ENCODE data around the gene GAL3ST3.
"Not testable (repeated sequence)": the region's sequence is repeated elsewhere in the genome, so short reads cannot be mapped to it uniquely, and the experiment has no call there.

Gene GAL3ST3

GRCh38 chr11:66084821-66085475 lies 36.0 kb upstream of the GAL3ST3 start:
- peak overlapping the region in 1 of 3 experiments; percentile 15 for H3K27ac Mint-ChIP-seq

DNA sequence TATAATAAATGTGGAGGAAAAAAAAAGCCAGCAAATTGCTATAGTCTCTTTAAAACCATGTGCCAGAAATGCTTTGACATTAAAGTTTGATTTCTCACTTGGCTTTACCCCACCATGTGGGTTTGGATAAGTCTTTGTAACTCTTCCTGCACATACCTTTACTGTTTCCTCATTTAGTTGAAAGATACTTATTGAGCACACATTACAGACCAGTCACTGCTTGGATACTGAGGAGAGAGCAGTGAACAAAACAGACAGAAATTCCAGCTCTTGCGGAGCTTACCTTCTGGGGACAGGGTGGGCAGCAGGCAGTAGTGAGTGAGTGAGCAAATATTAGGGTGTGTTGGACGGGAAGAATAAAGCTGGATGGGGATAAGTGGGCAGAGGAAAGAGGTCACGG lies 34.8 kb upstream of the GAL3ST3 start:
- H3K27me3 Mint-ChIP-seq (ENCODE audit: low read depth) = no peaks in the 10 kb centered on the region
- no peak overlapping the region for H3K4me3 Mint-ChIP-seq
- peaks cover 31% of the 10 kb centered on the region for H3K4me1 Mint-ChIP-seq
- peak overlapping the region in 1 of 3 experiments; percentile 6 for H3K27ac Mint-ChIP-seq
- peaks cover 4% of the 10 kb centered on the region for H3K36me3 Mint-ChIP-seq (ENCODE audit: low read depth)
- H3K9me3 Mint-ChIP-seq = no peaks in the 10 kb centered on the region
- TF ChIP-seq, protein P1, sequence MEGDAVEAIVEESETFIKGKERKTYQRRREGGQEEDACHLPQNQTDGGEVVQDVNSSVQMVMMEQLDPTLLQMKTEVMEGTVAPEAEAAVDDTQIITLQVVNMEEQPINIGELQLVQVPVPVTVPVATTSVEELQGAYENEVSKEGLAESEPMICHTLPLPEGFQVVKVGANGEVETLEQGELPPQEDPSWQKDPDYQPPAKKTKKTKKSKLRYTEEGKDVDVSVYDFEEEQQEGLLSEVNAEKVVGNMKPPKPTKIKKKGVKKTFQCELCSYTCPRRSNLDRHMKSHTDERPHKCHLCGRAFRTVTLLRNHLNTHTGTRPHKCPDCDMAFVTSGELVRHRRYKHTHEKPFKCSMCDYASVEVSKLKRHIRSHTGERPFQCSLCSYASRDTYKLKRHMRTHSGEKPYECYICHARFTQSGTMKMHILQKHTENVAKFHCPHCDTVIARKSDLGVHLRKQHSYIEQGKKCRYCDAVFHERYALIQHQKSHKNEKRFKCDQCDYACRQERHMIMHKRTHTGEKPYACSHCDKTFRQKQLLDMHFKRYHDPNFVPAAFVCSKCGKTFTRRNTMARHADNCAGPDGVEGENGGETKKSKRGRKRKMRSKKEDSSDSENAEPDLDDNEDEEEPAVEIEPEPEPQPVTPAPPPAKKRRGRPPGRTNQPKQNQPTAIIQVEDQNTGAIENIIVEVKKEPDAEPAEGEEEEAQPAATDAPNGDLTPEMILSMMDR (IDR thresholded peaks at IDR 0.05; ENCODE audit: unreplicated experiment in 3 of 3) = no peak

More at GRCh38 chr11:66084821-66085475, 36.0 kb upstream of the GAL3ST3 start:
- H3K9me3 Mint-ChIP-seq = no peaks in the 10 kb centered on the region
- TF ChIP-seq, protein P1 (IDR thresholded peaks at IDR 0.05; ENCODE audit: unreplicated experiment in 3 of 3) = no peak
- H3K4me1 Mint-ChIP-seq = peaks cover 31% of the 10 kb centered on the region
- H3K36me3 Mint-ChIP-seq (ENCODE audit: low read depth) = peaks cover 4% of the 10 kb centered on the region
- H3K4me3 Mint-ChIP-seq = no peak overlapping the region
- H3K27me3 Mint-ChIP-seq (ENCODE audit: low read depth) = no peaks in the 10 kb centered on the region

DNA sequence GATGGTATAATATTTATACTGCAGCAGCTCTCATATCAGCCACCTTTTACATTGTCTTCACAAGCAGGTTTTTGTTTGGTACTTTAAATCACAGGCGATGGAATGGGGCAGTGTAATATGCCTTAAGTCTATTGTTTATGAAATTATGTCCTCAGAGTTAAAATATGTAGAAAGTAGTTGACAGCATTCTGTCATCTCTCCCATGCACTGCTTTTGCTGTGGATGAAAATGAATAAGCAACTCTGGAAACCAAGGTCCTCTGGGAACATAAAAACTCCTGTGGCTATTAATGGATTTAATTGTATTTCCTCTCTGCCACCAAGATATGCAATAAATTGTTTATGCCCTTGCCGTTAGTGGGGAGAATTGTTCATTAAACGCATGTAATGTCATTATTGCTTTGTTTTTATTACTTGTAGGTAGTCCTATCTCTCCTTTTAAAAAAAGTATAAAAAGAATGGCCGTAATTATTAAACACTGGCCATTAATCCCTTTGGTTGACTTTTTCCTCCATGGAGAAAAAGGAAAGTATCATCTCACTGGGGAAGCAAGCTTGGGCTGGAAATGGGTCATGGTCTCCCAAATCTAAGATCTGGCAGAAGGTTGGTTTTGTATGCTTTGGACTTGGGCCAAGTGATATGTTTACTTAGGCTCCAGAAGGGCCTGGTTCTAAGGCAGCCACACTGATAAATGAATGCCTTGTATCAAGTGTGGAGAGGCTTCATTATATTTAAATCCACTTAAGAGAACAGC lies 34.2 kb upstream of the GAL3ST3 start:
- Mint-ChIP-seq H3K9me3 (no peaks in the 10 kb centered on the region), H3K4me1 (peaks cover 31% of the 10 kb centered on the region), H3K27ac (peak overlapping the region; percentile 6 to 59 (median 31)), H3K4me3 (no peak overlapping the region), H3K36me3 (ENCODE audit: low read depth) (peaks cover 10% of the 10 kb centered on the region), H3K27me3 (ENCODE audit: low read depth) (no peaks in the 10 kb centered on the region)
- TF ChIP-seq, protein P1 (IDR thresholded peaks at IDR 0.05; ENCODE audit: unreplicated experiment in 3 of 3) = no peak

- Mint-ChIP-seq H3K27me3 (ENCODE audit: low read depth) (no peaks in the 10 kb centered on the region), H3K4me3 (no peak overlapping the region), H3K4me1 (peaks cover 31% of the 10 kb centered on the region), H3K36me3 (ENCODE audit: low read depth) (peaks cover 17% of the 10 kb centered on the region), H3K9me3 (no peaks in the 10 kb centered on the region), H3K27ac (no peak overlapping the region)
- TF ChIP-seq, protein P1 (IDR thresholded peaks at IDR 0.05; ENCODE audit: unreplicated experiment in 3 of 3) = no peak
These were observed 32.5 kb upstream of the GAL3ST3 start for GRCh38 chr11:66081505-66081904.

DNA sequence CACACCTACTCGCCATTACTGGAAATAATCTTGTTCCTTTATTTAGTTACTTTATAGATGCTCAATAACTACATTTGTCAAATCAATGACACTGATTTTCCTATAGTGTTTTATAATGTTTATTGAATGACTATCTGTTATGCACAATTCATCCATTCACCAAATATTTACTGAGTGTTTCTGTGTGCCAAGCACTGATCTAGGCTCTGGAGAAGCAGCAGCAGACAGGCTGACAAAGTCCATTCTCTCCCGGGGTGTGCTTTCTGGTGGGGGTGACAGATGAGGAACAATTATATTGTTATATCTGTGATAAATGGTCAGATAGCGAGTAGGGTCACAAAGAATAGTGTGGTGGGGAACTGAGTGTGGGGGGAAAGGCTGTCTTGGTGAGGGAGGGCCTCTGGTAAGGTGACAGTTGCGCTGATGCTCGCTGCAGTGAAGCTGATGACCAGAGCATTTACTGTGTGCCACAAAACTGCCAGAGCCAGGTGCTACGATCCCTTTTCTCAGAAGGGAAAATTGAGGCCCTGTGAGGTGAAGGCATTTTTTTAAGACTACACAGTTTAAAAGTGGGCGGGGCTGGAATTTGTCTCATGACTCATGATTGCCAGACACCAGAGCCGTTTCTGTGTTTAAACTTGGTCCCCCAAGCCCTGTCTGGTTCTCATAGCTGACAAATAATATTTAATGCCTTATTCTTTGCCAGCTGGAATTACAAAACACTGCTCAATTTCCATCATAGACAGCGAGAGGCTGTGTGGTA lies 31.3 kb upstream of the GAL3ST3 start:
- no peaks in the 10 kb centered on the region for H3K9me3 Mint-ChIP-seq
- H3K27ac Mint-ChIP-seq = no peak overlapping the region
- TF ChIP-seq, protein P1 (IDR thresholded peaks at IDR 0.05; ENCODE audit: unreplicated experiment in 3 of 3) = no peak
- peaks cover 22% of the 10 kb centered on the region for H3K36me3 Mint-ChIP-seq (ENCODE audit: low read depth)
- no peaks in the 10 kb centered on the region for H3K27me3 Mint-ChIP-seq (ENCODE audit: low read depth)
- H3K4me1 Mint-ChIP-seq = peaks cover 31% of the 10 kb centered on the region
- H3K4me3 Mint-ChIP-seq = no peak overlapping the region

GRCh38 chr11:66078949-66079348 lies 30.0 kb upstream of the GAL3ST3 start:
- not testable (repeated sequence) for H3K27ac Mint-ChIP-seq; H3K4me3 Mint-ChIP-seq; H3K27me3 Mint-ChIP-seq (ENCODE audit: low read depth); H3K9me3 Mint-ChIP-seq
- H3K36me3 Mint-ChIP-seq (ENCODE audit: low read depth) = peaks cover 29% of the 10 kb centered on the region
- H3K4me1 Mint-ChIP-seq = peaks cover 22% of the 10 kb centered on the region
